ENCODE measurements around the gene COX15. TPM values are rescaled to one million over a fixed set of nuclear protein-coding genes. Genes with fewer than 3 reads are reported as not detected.

The COX15 gene
- total RNA-seq, 1 experiment from 2014 or later: 34.2 TPM

DNA sequence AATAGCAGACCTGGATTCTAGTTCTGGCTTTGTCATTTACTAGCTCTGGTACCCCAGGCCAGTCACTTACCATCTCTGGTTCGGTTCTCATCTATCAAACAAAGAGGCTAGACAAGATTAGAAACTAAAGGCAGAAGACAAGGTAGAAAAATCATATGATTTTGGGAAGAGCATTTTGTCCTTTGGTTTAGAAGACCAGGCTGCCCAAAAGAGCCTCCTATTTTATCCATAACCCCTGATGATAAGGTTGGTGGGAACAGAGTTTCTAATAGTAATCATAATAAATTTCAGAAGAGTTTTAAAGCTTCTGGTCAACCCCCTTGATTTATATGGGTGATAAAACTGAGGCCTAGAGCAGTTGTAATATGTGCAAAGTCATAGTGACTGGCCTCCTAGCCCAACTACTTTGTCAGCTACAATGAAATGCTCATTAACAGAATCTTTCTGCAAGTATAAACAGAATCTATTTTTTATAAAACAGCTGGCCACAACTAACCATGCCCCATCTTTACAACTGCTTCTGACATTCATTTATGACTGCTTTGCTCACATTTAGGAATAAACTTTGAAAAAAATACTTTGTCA lies 23.4 kb downstream of the COX15 start:
- H3K36me3 Mint-ChIP-seq (ENCODE audit: insufficient read depth in 1 of 3, low read depth in 3 of 3): peaks cover 9 to 34% (median 19%) of the 10 kb centered on the region in 3 experiments; a peak in 6 of 7 replicates
- Histone ChIP-seq H3K79me2 (ENCODE audit: insufficient read depth, low read length) (no peaks in the 10 kb centered on the region), H3K56ac (ENCODE audit: insufficient read length, low read depth, low read length) (no peak overlapping the region), H2BK120ac (ENCODE audit: low read depth, low read length, poor library complexity, severe bottlenecking) (no peak overlapping the region), H2AFZ (ENCODE audit: low read length) (no peak overlapping the region), H3K18ac (ENCODE audit: insufficient read length, low read depth, low read length) (no peak overlapping the region), H4K91ac (ENCODE audit: insufficient read length, low read depth, low read length) (no peak overlapping the region), H2AK5ac (ENCODE audit: insufficient read length, low read length) (no peak overlapping the region), H2BK12ac (ENCODE audit: insufficient read length, low read depth, low read length) (no peak overlapping the region), H3K4ac (ENCODE audit: low read depth, low read length) (no peak overlapping the region), H3K23ac (ENCODE audit: insufficient read length, low read depth, low read length) (no peak overlapping the region), H2BK15ac (ENCODE audit: low read depth, low read length) (no peak overlapping the region), H3K4me1 (ENCODE audit: insufficient read depth, low read length) (no peaks in the 10 kb centered on the region), H3K9ac (ENCODE audit: extremely low read depth, insufficient read length, low read length) (no peak overlapping the region), H3T11ph (ENCODE audit: low read length) (no peak overlapping the region), H2BK5ac (ENCODE audit: insufficient read length, low read length) (no peak overlapping the region), H3K79me1 (ENCODE audit: insufficient read depth, low read depth, low read length, poor library complexity, severe bottlenecking) (no peaks in the 10 kb centered on the region), H3K4me2 (ENCODE audit: insufficient read depth, insufficient read length, low read length) (no peak overlapping the region), H3K9me3 (ENCODE audit: control insufficient read depth, low read depth, low read length) (no peaks in the 10 kb centered on the region), H4K20me1 (ENCODE audit: control insufficient read depth, insufficient read depth, insufficient read length) (no peaks in the 10 kb centered on the region), H2BK20ac (ENCODE audit: low read depth, low read length, poor library complexity, severe bottlenecking) (no peak overlapping the region), H3K23me2 (ENCODE audit: insufficient read length, low read depth, low read length, poor library complexity, severe bottlenecking) (no peaks in the 10 kb centered on the region), H4K8ac (replicated peaks; ENCODE audit: insufficient read length, low read depth, low read length) (no peak overlapping the region), H3K27ac (ENCODE audit: insufficient read length, low read depth, low read length) (no peak overlapping the region), H4K5ac (ENCODE audit: insufficient read length, low read depth, low read length) (no peak overlapping the region), H3K27me3 (ENCODE audit: insufficient read depth, low read length) (no peaks in the 10 kb centered on the region), H3K14ac (ENCODE audit: insufficient read depth, low read length) (no peak overlapping the region)
- H3K4me3 Mint-ChIP-seq: no peak overlapping the region
- H3K27ac Mint-ChIP-seq: no peak overlapping the region
- H3K9me3 Mint-ChIP-seq: no peaks in the 10 kb centered on the region
- no CpG with 5 or more reads among the region's 1 CpG for WGBS (ENCODE audit: extremely low coverage, insufficient read length, low lambda C conversion rate)
- DNase-seq: no peak
- no peaks in the 10 kb centered on the region for H3K27me3 Mint-ChIP-seq (ENCODE audit: low read depth)
- H3K4me1 Mint-ChIP-seq: no peaks in the 10 kb centered on the region
- TF ChIP-seq, protein P1, sequence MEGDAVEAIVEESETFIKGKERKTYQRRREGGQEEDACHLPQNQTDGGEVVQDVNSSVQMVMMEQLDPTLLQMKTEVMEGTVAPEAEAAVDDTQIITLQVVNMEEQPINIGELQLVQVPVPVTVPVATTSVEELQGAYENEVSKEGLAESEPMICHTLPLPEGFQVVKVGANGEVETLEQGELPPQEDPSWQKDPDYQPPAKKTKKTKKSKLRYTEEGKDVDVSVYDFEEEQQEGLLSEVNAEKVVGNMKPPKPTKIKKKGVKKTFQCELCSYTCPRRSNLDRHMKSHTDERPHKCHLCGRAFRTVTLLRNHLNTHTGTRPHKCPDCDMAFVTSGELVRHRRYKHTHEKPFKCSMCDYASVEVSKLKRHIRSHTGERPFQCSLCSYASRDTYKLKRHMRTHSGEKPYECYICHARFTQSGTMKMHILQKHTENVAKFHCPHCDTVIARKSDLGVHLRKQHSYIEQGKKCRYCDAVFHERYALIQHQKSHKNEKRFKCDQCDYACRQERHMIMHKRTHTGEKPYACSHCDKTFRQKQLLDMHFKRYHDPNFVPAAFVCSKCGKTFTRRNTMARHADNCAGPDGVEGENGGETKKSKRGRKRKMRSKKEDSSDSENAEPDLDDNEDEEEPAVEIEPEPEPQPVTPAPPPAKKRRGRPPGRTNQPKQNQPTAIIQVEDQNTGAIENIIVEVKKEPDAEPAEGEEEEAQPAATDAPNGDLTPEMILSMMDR (conservative IDR thresholded peaks at IDR 0.05): no peak
